Kidney epithelial cell (primary cell): ENCODE data around the gene PHOX2A. TPM values are rescaled to one million over a fixed set of nuclear protein-coding genes. Genes with fewer than 3 reads are reported as not detected.
A peak's percentile ranks its signal among the peaks of the same experiment; 100 is the strongest.
"Not testable (repeated sequence)": the region's sequence is repeated elsewhere in the genome, so short reads cannot be mapped to it uniquely, and the experiment has no call there.

Experiments used
- DNase-seq: peaks from one replicate; pipeline ENCODE4 v3.0.0-alpha.2; 2010; ENCODE audit warnings: low read depth
- H3K27me3 ChIP-seq: 2 replicates; pipeline ENCODE4 v1.6.0; 2011; ENCODE audit warnings: low read length; ENCODE audit not compliant: control insufficient read depth, insufficient read depth
- H3K36me3 ChIP-seq: 2 replicates; pipeline ENCODE4 v1.5.1; 2011; ENCODE audit warnings: low read length; ENCODE audit not compliant: control insufficient read depth, insufficient read depth
- H3K4me3 ChIP-seq: 2 replicates; pipeline ENCODE4 v1.5.1; 2011; ENCODE audit warnings: low read depth, mild to moderate bottlenecking, control low read depth, low read length
- CTCF ChIP-seq: IDR thresholded peaks from 2 replicates; pipeline ENCODE4 v1.5.1; 2011; ENCODE audit warnings: mild to moderate bottlenecking, moderate library complexity, low read length, control low read depth, inconsistent platforms; ENCODE audit not compliant: insufficient read depth, poor library complexity, severe bottlenecking
- total RNA-seq: library from RNA; depleted of rRNA; stranded (reverse); fragments of >200 nt; gene quantifications from 2 replicates; pipeline ENCODE4 v1.2.3, GENCODE V29; 2015

PHOX2A gene
- total RNA-seq: not detected in 2 replicates

GRCh38 chr11:72244060-72244360, at the start of gene PHOX2A:
Gene PHOX2A (minus strand): TSS chr11:72244176. CDS start chr11:72244004, 172 bp downstream.
- H3K27me3 ChIP-seq: peaks cover 70% of the 10 kb centered on the region
- no peak for DNase-seq
- no peaks in the 10 kb centered on the region for H3K36me3 ChIP-seq
- no peak for TF ChIP-seq CTCF
- no peak within 1 kb of the TSS for H3K4me3 ChIP-seq

GRCh38 chr11:72293391-72293790, 49.4 kb upstream of the PHOX2A start:
- no peaks in the 10 kb centered on the region for H3K36me3 ChIP-seq
- no peak for TF ChIP-seq CTCF
- no peaks in the 10 kb centered on the region for H3K27me3 ChIP-seq
- H3K4me3 ChIP-seq: no peak overlapping the region
- DNase-seq: no peak

GRCh38 chr11:72292106-72292785, 48.3 kb upstream of the PHOX2A start:
- Histone ChIP-seq H3K27me3 (no peaks in the 10 kb centered on the region), H3K4me3 (no peak overlapping the region), H3K36me3 (no peaks in the 10 kb centered on the region)
- no peak for DNase-seq
- TF ChIP-seq CTCF: no peak

GRCh38 chr11:72290741-72291140, 46.8 kb upstream of the PHOX2A start:
- DNase-seq, H3K27me3 ChIP-seq, H3K36me3 ChIP-seq, H3K4me3 ChIP-seq: not testable (repeated sequence)
- TF ChIP-seq CTCF: peak; percentile 13

- Histone ChIP-seq H3K36me3 (no peaks in the 10 kb centered on the region), H3K27me3 (no peaks in the 10 kb centered on the region), H3K4me3 (no peak overlapping the region)
- no peak for DNase-seq
- TF ChIP-seq CTCF: no peak
These were observed 43.3 kb upstream of the PHOX2A start for GRCh38 chr11:72287293-72287692.

GRCh38 chr11:72283947-72284346, 40.0 kb upstream of the PHOX2A start:
- H3K27me3 ChIP-seq: no peaks in the 10 kb centered on the region
- no peak overlapping the region for H3K4me3 ChIP-seq

More at GRCh38 chr11:72283947-72284346, 40.0 kb upstream of the PHOX2A start:
- H3K36me3 ChIP-seq: no peaks in the 10 kb centered on the region
- TF ChIP-seq CTCF: no peak
- no peak for DNase-seq
